ENCODE measurements around the gene SHISA9. TPM values are rescaled to one million over a fixed set of nuclear protein-coding genes. Genes with fewer than 3 reads are reported as not detected.

SHISA9 gene
- total and polyA plus RNA-seq, 2 donors (not counting 1 experiment from before 2014, with no cell fraction given), result 0.03 to 0.07 TPM

GRCh38 chr16:13013043-13013442, 111.6 kb downstream of the SHISA9 start:
- ChIA-PET CTCF (no interaction called here), POLR2A (no interaction called here)
- Histone ChIP-seq H3K27me3 (replicated peaks in 1 of 4; ENCODE audit: control extremely low read depth in 1 of 4, control insufficient read depth in 3 of 4, insufficient read depth in 4 of 4, low read length in 3 of 4) (no peaks in the 10 kb centered on the region), H3K9ac (ENCODE audit: low read length) (no peak overlapping the region), H3K27ac (ENCODE audit: low read length in 2 of 2) (no peak overlapping the region), H3K36me3 (replicated peaks in 1 of 2; ENCODE audit: control extremely low read depth in 1 of 2, control insufficient read depth in 1 of 2, extremely low read depth in 1 of 2, insufficient read depth in 2 of 2, low read length in 1 of 2) (no peaks in the 10 kb centered on the region), H3K79me2 (ENCODE audit: control insufficient read depth, insufficient read depth, low read length) (no peaks in the 10 kb centered on the region), H3K4me3 (ENCODE audit: control extremely low read depth in 1 of 5, extremely low read depth in 1 of 5, insufficient read depth in 1 of 5, low read depth in 2 of 5, low read length in 4 of 5) (no peak overlapping the region), H2AFZ (ENCODE audit: insufficient read depth, low read depth, low read length, poor library complexity, severe bottlenecking) (no peak overlapping the region), H3K9me3 (ENCODE audit: control extremely low read depth in 1 of 3, control insufficient read depth in 2 of 3, insufficient read depth in 1 of 3, low read length in 2 of 3) (no peaks in the 10 kb centered on the region), H3K4me2 (replicated peaks; ENCODE audit: low read depth, low read length, poor library complexity, severe bottlenecking) (no peak overlapping the region), H4K20me1 (ENCODE audit: control insufficient read depth, insufficient read depth, low read length, poor library complexity, severe bottlenecking) (no peaks in the 10 kb centered on the region), H3K4me1 (ENCODE audit: control insufficient read depth in 2 of 2, insufficient read depth in 2 of 2, low read length in 2 of 2) (no peaks in the 10 kb centered on the region)
- intact Hi-C loops (cut with micrococcal nuclease), result no loop called here
- no peaks in the 10 kb centered on the region for H3K4me1 Mint-ChIP-seq
- 58% methylated on average over 6 of the region's 6 CpGs for WGBS (ENCODE audit: insufficient coverage)
- H3K27ac Mint-ChIP-seq, result no peak overlapping the region
- no peak overlapping the region for H3K4me3 Mint-ChIP-seq
- ATAC-seq (ENCODE audit: low read depth), result no peak
- TF ChIP-seq EZH2 (IDR thresholded peaks at IDR 0.05; ENCODE audit: borderline replicate concordance, insufficient read depth, low read depth, low read length, poor library complexity, severe bottlenecking) (no peak), CTCF (IDR thresholded peaks at IDR 0.05) (no peak)
- H3K27me3 Mint-ChIP-seq, result no peaks in the 10 kb centered on the region
- no peak for DNase-seq
- no peaks in the 10 kb centered on the region for H3K9me3 Mint-ChIP-seq (ENCODE audit: insufficient read depth)

GRCh38 chr16:13014476-13014875, 113.1 kb downstream of the SHISA9 start:
- no peak for ATAC-seq (ENCODE audit: low read depth)
- POLR2A ChIA-PET, result no interaction called here
- H3K79me2 ChIP-seq (ENCODE audit: control insufficient read depth, insufficient read depth, low read length), result no peaks in the 10 kb centered on the region
- H3K9me3 Mint-ChIP-seq (ENCODE audit: insufficient read depth), result no peaks in the 10 kb centered on the region
- TF ChIP-seq EZH2 (IDR thresholded peaks at IDR 0.05; ENCODE audit: borderline replicate concordance, insufficient read depth, low read depth, low read length, poor library complexity, severe bottlenecking) (no peak), CTCF (IDR thresholded peaks at IDR 0.05) (no peak)
- no peak overlapping the region for H3K4me2 ChIP-seq (replicated peaks; ENCODE audit: low read depth, low read length, poor library complexity, severe bottlenecking)
- H4K20me1 ChIP-seq (ENCODE audit: control insufficient read depth, insufficient read depth, low read length, poor library complexity, severe bottlenecking), result no peaks in the 10 kb centered on the region
- no peak overlapping the region for H3K27ac Mint-ChIP-seq
- H3K4me3 ChIP-seq (ENCODE audit: control extremely low read depth in 1 of 5, extremely low read depth in 1 of 5, insufficient read depth in 1 of 5, low read depth in 2 of 5, low read length in 4 of 5), result no peak overlapping the region
- H3K27ac ChIP-seq (ENCODE audit: low read length in 2 of 2), result no peak overlapping the region
- H3K4me1 Mint-ChIP-seq, result no peaks in the 10 kb centered on the region
- DNase-seq, result no peak
- no peaks in the 10 kb centered on the region for H3K4me1 ChIP-seq (ENCODE audit: control insufficient read depth in 2 of 2, insufficient read depth in 2 of 2, low read length in 2 of 2)
- no peaks in the 10 kb centered on the region for H3K9me3 ChIP-seq (ENCODE audit: control extremely low read depth in 1 of 3, control insufficient read depth in 2 of 3, insufficient read depth in 1 of 3, low read length in 2 of 3)
- H3K27me3 Mint-ChIP-seq, result no peaks in the 10 kb centered on the region
- no peak overlapping the region for H3K4me3 Mint-ChIP-seq
- CTCF ChIA-PET, result no interaction called here
- H3K9ac ChIP-seq (ENCODE audit: low read length), result no peak overlapping the region
- WGBS (ENCODE audit: insufficient coverage), result 40% methylated on average over 1 of the region's 2 CpGs
- no peak overlapping the region for H2AFZ ChIP-seq (ENCODE audit: insufficient read depth, low read depth, low read length, poor library complexity, severe bottlenecking)
- no peaks in the 10 kb centered on the region for H3K36me3 ChIP-seq (replicated peaks in 1 of 2; ENCODE audit: control extremely low read depth in 1 of 2, control insufficient read depth in 1 of 2, extremely low read depth in 1 of 2, insufficient read depth in 2 of 2, low read length in 1 of 2)
- H3K27me3 ChIP-seq (replicated peaks in 1 of 4; ENCODE audit: control extremely low read depth in 1 of 4, control insufficient read depth in 3 of 4, insufficient read depth in 4 of 4, low read length in 3 of 4), result no peaks in the 10 kb centered on the region
- intact Hi-C loops (cut with micrococcal nuclease), result no loop called here
